Fibroblast of pulmonary artery (primary cell): Measurements from ENCODE around the gene CARD8.
"Not testable (repeated sequence)": the region's sequence is repeated elsewhere in the genome, so short reads cannot be mapped to it uniquely, and the experiment has no call there.

Experiments used
- DNase-seq: peaks from one replicate; pipeline ENCODE4 v3.0.0-alpha.2; 2010; ENCODE audit warnings: low read depth
- H3K4me3 ChIP-seq: replicated peaks from 2 replicates; pipeline ENCODE4 v1.5.1; 2011; ENCODE audit warnings: low read depth, mild to moderate bottlenecking, control low read depth, low read length, moderate library complexity
- CTCF ChIP-seq: IDR thresholded peaks from 2 replicates; pipeline ENCODE4 v1.5.1; 2011; ENCODE audit warnings: mild to moderate bottlenecking, control low read depth, low read length, inconsistent platforms; ENCODE audit errors: missing control alignments

CARD8 gene

GRCh38 chr19:48237057-48237456 is 18.7 kb downstream of the CARD8 start:
- no peak for DNase-seq
- H3K4me3 ChIP-seq, result no peak overlapping the region
- no peak for TF ChIP-seq CTCF

GRCh38 chr19:48230555-48231129 is 25.1 kb downstream of the CARD8 start:
- no peak overlapping the region for H3K4me3 ChIP-seq
- no peak for DNase-seq
- TF ChIP-seq CTCF, result no peak

- DNase-seq, result no peak
- TF ChIP-seq CTCF, result no peak
- no peak overlapping the region for H3K4me3 ChIP-seq
Measured at GRCh38 chr19:48221628-48222027, 34.1 kb downstream of the CARD8 start.

- not testable (repeated sequence) for DNase-seq, H3K4me3 ChIP-seq
Measured at GRCh38 chr19:48220784-48221183, 34.9 kb downstream of the CARD8 start.

GRCh38 chr19:48218997-48219396 is 36.7 kb downstream of the CARD8 start:
- no peak overlapping the region for H3K4me3 ChIP-seq
- no peak for TF ChIP-seq CTCF
- peak; percentile 74 for DNase-seq

- TF ChIP-seq CTCF, result no peak
- DNase-seq, result no peak
Measured at GRCh38 chr19:48216933-48217332, 38.8 kb downstream of the CARD8 start.

GRCh38 chr19:48213959-48214358 is 41.8 kb downstream of the CARD8 start:
- no peak for TF ChIP-seq CTCF
- no peak overlapping the region for H3K4me3 ChIP-seq
- DNase-seq, result no peak

More at GRCh38 chr19:48216933-48217332, 38.8 kb downstream of the CARD8 start:
- H3K4me3 ChIP-seq, result no peak overlapping the region

GRCh38 chr19:48210005-48210404 is 45.7 kb downstream of the CARD8 start:
- no peak for TF ChIP-seq CTCF
- no peak overlapping the region for H3K4me3 ChIP-seq
- DNase-seq, result peak; percentile 13
